Neural cell (in vitro differentiated cells): Measurements from ENCODE around the gene PYGO2. TPM values are rescaled to one million over a fixed set of nuclear protein-coding genes. Genes with fewer than 3 reads are reported as not detected.
A peak's percentile ranks its signal among the peaks of the same experiment; 100 is the strongest.

Source experiments
- H2AFZ ChIP-seq: fragments of 200-600, 300-800 bp; sonication (generic), shearing (Covaris generic); 2 replicates; pipeline ENCODE4 v1.6.0; 2014; ENCODE audit warnings: low read depth, mild to moderate bottlenecking, antibody characterized with exemption, low read length, moderate library complexity
- H3F3A ChIP-seq: fragments of 200-600 bp; shearing (Covaris generic); 2 replicates; pipeline ENCODE4 v1.6.1; 2016; ENCODE audit warnings: mild to moderate bottlenecking, moderate library complexity, mixed read lengths, antibody characterized with exemption, low read length; ENCODE audit not compliant: insufficient read depth, poor library complexity, severe bottlenecking
- H3K27ac ChIP-seq: fragments of 200-600, 300-800 bp; sonication (generic), shearing (Covaris generic); 2 replicates; pipeline ENCODE4 v1.5.1; 2014; ENCODE audit warnings: mild to moderate bottlenecking, low read length, moderate library complexity
- H3K27me3 ChIP-seq: fragments of 300-800, 200-600 bp; sonication (generic), shearing (Covaris generic); 2 replicates; pipeline ENCODE4 v1.6.0; 2014; ENCODE audit warnings: mild to moderate bottlenecking, low read depth, low read length, moderate library complexity; ENCODE audit not compliant: insufficient read depth
- H3K36me3 ChIP-seq: fragments of 300-800, 200-600 bp; sonication (generic), shearing (Covaris generic); 2 replicates; pipeline ENCODE4 v1.5.1; 2014; ENCODE audit warnings: mild to moderate bottlenecking, antibody characterized with exemption, low read length, moderate library complexity; ENCODE audit not compliant: insufficient read depth
- H3K4me2 ChIP-seq: fragments of 300-800, 200-600 bp; sonication (generic), shearing (Covaris generic); 2 replicates; pipeline ENCODE4 v1.6.0; 2014; ENCODE audit warnings: mild to moderate bottlenecking, low read length
- H3K4me3 ChIP-seq: fragments of 300-800, 200-600 bp; sonication (generic), shearing (Covaris generic); 2 replicates; pipeline ENCODE4 v1.5.1; 2014; ENCODE audit warnings: mild to moderate bottlenecking, low read length, moderate library complexity
- H3K79me2 ChIP-seq: fragments of 200-600 bp; shearing (Covaris generic); replicated peaks from 2 replicates; pipeline ENCODE4 v1.6.0; 2014; ENCODE audit warnings: mild to moderate bottlenecking, low read length, moderate library complexity; ENCODE audit not compliant: insufficient read depth
- H3K9ac ChIP-seq: fragments of 300-800, 200-600 bp; sonication (generic), shearing (Covaris generic); 2 replicates; pipeline ENCODE4 v1.6.1; 2016; ENCODE audit warnings: mild to moderate bottlenecking, low read length, mixed read lengths
- H3K9me2 ChIP-seq: fragments of 200-600 bp; shearing (Covaris generic); 2 replicates; pipeline ENCODE4 v1.6.1; 2016; ENCODE audit warnings: mild to moderate bottlenecking, low read length, mixed read lengths; ENCODE audit not compliant: insufficient read depth
- H3K9me3 ChIP-seq: fragments of 200-600, 300-800 bp; sonication (generic), shearing (Covaris generic); 2 replicates; pipeline ENCODE4 v1.6.1; 2016; ENCODE audit warnings: mild to moderate bottlenecking, mixed run types, low read length, moderate library complexity, mixed read lengths
- H4K20me1 ChIP-seq: fragments of 200-600 bp; shearing (Covaris generic); 2 replicates; pipeline ENCODE4 v1.6.1; 2016; ENCODE audit warnings: mild to moderate bottlenecking, mixed run types; ENCODE audit not compliant: insufficient read depth
- CTCF ChIP-seq: fragments of 450-650 bp; IDR thresholded peaks from 2 replicates; pipeline ENCODE4 v1.5.1; 2014; ENCODE audit warnings: antibody characterized with exemption, mild to moderate bottlenecking, moderate library complexity; ENCODE audit not compliant: poor library complexity, severe bottlenecking
- EP300 ChIP-seq: fragments of 450-650 bp; conservative IDR thresholded peaks from 2 replicates; pipeline ENCODE4 v1.6.1; 2014; ENCODE audit warnings: antibody characterized with exemption, mild to moderate bottlenecking, moderate library complexity; ENCODE audit not compliant: poor library complexity, severe bottlenecking
- EZH2 ChIP-seq: fragments of 200-600, 300-800 bp; shearing (Covaris generic), sonication (generic); IDR thresholded peaks from 2 replicates; pipeline ENCODE4 v1.6.1; 2014; ENCODE audit warnings: antibody characterized with exemption, low read length, borderline replicate concordance, mild to moderate bottlenecking; ENCODE audit not compliant: insufficient read depth, poor library complexity, severe bottlenecking
- MXI1 ChIP-seq: fragments of 450-650 bp; conservative IDR thresholded peaks from 2 replicates; pipeline ENCODE4 v1.6.1; 2014; ENCODE audit warnings: antibody characterized with exemption, mild to moderate bottlenecking; ENCODE audit not compliant: poor library complexity, severe bottlenecking
- POLR2AphosphoS5 ChIP-seq: IDR thresholded peaks from 2 replicates; pipeline ENCODE4 v1.6.1; 2012
- RAD21 ChIP-seq: fragments of 450-650 bp; conservative IDR thresholded peaks from 2 replicates; pipeline ENCODE4 v1.6.1; 2014; ENCODE audit warnings: antibody characterized with exemption, mild to moderate bottlenecking, moderate library complexity
- REST ChIP-seq: IDR thresholded peaks from 2 replicates; pipeline ENCODE4 v1.6.1; 2012; ENCODE audit warnings: borderline replicate concordance
- SMC3 ChIP-seq: fragments of 450-650 bp; conservative IDR thresholded peaks from 2 replicates; pipeline ENCODE4 v1.6.1; 2014; ENCODE audit warnings: antibody characterized with exemption, mild to moderate bottlenecking, moderate library complexity; ENCODE audit not compliant: poor library complexity
- TAF1 ChIP-seq: IDR thresholded peaks from 2 replicates; pipeline ENCODE4 v1.6.1; 2012; ENCODE audit warnings: low read depth
- polyA plus RNA-seq: library from polyadenylated mRNA; depleted of rRNA; stranded (reverse); fragments of >200 nt; gene quantifications from 2 replicates; pipeline ENCODE4 v1.2.3, GENCODE V29; 2014

PYGO2 gene
- polyA plus RNA-seq, 1 donor from 2014 or later, result 13.4 TPM

- peak overlapping the region; percentile 66 for H3K9ac ChIP-seq
- H3K4me2 ChIP-seq, result peak overlapping the region; percentile 94
- peaks cover 9% of the 10 kb centered on the region for H3K27me3 ChIP-seq
- no peak for TF ChIP-seq MXI1
- TF ChIP-seq SMC3, result no peak
- TF ChIP-seq CTCF, result no peak
- no peak for TF ChIP-seq EZH2
- no peak for TF ChIP-seq POLR2AphosphoS5
- TF ChIP-seq RAD21, result no peak
- TF ChIP-seq EP300, result no peak
- no peak for TF ChIP-seq TAF1
- TF ChIP-seq REST, result no peak
- peak overlapping the region; percentile 47 for H3K27ac ChIP-seq
- H3K36me3 ChIP-seq, result no peaks in the 10 kb centered on the region
- peaks cover 3% of the 10 kb centered on the region for H3F3A ChIP-seq
- no peaks in the 10 kb centered on the region for H3K79me2 ChIP-seq
- H3K9me3 ChIP-seq, result no peaks in the 10 kb centered on the region
- peak overlapping the region; percentile 79 for H3K4me3 ChIP-seq
- peak overlapping the region; percentile 45 for H2AFZ ChIP-seq
- H4K20me1 ChIP-seq, result no peaks in the 10 kb centered on the region
- no peaks in the 10 kb centered on the region for H3K9me2 ChIP-seq
These were observed 39.8 kb upstream of the PYGO2 start for GRCh38 chr1:155001425-155001674.

GRCh38 chr1:155000726-155001424, 39.3 kb upstream of the PYGO2 start:
- no peaks in the 10 kb centered on the region for H3K36me3 ChIP-seq
- H3K27me3 ChIP-seq, result peaks cover 9% of the 10 kb centered on the region
- no peaks in the 10 kb centered on the region for H4K20me1 ChIP-seq
- peak overlapping the region; percentile 79 for H3K4me3 ChIP-seq
- no peaks in the 10 kb centered on the region for H3K79me2 ChIP-seq
- no peaks in the 10 kb centered on the region for H3K9me2 ChIP-seq
- peaks cover 3% of the 10 kb centered on the region for H3F3A ChIP-seq
- TF ChIP-seq REST (peak; percentile 49), RAD21 (peak; percentile 12), SMC3 (peak; percentile 21), EP300 (no peak), MXI1 (peak; percentile 47), POLR2AphosphoS5 (peak; percentile 30), TAF1 (no peak), CTCF (peak; percentile 37), EZH2 (no peak)
- peak overlapping the region; percentile 45 for H2AFZ ChIP-seq
- H3K4me2 ChIP-seq, result peak overlapping the region; percentile 94
- H3K9me3 ChIP-seq, result no peaks in the 10 kb centered on the region
- peak overlapping the region; percentile 66 for H3K9ac ChIP-seq
- peak overlapping the region; percentile 47 for H3K27ac ChIP-seq
